Inflammatory macrophage treated with lipopolysaccharide for 4 hours (primary cell): ENCODE results near the gene DNAJB9.

Experiments used
- DNase-seq: peaks from one replicate; pipeline ENCODE4 v3.0.0-alpha.2; 2020

Gene DNAJB9

DNA sequence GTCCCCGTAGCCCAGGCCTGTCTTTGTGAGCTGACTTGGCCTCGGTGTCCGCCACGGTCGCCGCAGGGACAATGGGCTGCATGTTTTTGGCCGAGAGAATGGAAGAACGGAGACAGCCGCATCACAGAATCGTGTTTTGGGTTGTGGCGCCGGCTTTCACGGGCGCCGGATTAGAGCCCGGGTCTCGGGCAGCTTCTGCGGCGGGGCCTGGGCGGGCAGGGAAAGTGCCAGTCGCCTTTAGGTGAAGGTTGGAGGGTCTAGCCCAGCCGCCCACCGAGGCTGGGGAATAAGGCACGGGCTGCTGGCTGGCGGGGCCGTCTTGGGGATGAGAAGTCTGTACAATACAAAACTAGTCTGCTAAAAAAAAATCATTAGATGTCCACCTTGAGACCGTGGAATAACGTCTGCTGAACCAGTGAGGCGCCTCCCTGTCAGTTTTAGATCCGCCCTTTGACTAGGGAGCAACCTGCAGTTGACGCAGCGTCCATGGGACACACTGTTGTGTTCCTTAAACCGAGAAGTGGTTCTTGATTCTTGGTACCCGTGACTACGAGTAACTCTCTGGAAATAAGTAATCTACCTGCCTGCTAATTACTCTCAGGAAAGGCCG is 577 bp downstream of the DNAJB9 start:
- peak; percentile 80 for DNase-seq

DNA sequence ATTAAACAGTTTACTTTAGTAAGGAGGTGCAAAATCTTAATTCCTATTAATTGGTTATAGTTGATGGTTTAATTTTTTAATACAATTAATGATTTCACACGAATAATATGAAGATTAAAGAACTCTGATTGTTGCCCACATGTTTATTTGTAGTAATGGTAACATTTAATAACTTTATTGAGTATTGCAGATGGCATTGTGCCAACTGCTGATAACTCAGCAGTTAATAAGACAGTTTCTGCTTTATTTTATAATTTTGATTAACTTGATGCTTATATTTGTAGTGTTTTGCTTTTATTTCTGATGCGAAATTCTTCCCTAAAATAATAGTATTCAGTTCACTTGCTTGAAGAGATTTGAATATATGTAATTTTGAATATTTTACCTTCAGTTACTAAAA is 2.8 kb downstream of the DNAJB9 start:
- DNase-seq: no peak

DNA sequence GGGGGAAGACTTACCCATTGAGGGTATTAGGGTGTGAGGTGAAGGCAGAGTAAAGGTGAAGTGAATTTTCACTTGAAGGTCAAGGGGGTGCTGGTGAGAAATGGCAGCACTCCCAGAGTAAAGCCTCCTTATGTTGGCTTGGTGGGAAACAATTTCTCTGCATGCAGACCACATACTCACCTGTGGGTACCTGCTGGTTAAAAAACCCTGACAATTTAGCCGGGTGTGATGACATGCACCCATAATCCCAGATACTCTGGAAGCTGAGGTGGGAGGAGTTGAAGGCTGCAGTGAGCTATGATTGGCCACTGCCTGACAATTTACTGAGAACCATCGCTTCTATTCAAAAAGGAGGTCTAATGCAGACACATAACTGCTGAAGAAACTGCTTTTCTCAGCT is 5.5 kb downstream of the DNAJB9 start:
- no peak for DNase-seq

DNA sequence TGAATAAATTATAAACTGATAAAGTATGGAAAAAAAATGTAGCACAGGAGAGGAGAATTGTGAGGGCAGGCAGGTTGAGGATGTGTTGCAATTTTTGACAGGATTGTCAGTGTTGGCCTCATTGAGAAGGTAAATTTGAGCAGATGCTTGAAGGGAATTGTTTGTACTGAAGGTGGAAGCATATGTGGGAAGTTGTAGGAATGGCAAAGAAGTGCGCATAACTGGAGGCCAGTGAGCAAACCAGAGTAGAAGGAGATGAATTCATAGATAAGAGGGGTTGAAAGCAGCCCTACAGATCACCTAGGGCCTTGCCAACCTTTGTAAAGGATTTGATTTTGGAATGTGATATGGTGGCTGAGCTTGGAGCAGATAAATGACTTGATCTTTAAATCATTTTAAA is 6.4 kb downstream of the DNAJB9 start:
- no peak for DNase-seq

DNA sequence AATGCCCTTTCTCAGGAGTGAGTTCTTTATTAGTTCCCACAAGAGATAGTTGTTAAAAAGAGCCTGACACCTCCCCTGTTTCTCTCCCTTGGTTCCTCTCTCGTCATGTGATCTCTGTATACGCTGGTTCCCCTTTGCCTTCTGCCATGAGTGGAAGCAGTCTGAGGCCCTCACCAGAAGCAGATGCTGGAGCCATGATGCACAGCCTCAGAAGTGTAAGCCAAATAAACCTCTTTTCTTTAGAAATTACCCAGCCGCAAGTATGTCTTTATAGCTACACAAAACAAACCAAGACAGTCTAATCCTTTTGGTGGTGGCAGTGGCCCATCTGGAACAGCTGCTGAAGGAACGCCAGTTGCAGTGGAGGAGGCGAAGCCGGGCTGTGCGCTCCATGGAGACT is 9.3 kb downstream of the DNAJB9 start:
- no peak for DNase-seq

DNA sequence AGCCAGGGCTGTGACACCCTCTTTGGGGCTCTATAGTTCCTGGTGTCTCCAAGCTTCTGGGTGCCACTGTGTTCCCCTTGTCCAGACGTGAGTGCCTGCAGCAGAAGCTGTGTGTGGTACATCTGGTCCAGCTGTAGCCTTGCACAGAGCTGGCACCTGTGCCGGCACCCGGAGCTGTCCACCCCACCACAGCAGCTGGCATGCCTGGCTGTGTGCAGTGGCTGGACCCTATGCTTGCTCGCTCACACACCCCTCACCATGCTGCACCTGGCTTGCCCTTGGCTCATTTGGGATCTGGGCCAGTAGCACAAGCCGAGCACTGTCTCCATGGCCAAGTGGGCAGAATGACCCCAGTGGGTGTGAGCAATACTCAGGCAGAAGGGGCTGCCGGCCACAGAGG is 10.6 kb downstream of the DNAJB9 start:
- DNase-seq: no peak

DNA sequence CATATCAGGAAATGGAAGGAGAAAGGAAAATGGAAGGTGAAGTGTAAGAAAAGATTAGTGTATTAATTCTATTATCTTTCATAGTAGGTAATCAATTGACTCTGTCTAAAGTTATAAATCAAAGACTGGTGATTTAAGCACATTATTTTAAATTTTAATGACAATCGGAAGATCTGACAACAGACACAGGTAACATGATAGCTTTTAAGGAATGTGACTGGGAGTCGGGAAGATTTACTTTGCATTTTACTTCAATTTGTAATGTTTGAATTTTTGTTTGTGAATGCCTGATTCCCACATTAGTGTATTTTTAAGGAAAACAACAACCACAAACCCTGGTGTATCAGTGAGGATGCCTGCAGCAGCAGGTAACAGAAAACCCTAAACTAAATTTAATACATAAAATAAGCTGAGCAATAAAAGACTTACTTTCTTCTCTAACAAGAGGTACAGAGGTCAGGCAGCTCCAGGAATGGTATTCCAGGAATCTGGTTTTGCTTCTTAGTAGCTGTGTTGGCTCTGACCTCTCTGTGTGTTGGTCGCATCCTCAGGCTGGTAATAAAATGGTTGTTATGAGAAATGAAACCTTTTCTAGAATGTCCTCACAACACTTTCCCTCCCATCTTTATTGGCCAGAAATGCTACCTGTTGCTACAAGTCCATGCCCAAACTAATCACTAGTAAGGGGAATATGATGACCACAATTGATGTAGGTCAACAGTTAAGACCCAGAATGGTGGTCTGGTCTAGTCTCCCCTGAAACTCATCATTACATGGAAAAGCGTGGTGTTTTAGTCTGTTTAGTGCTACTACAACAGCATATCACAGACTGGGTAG is 12.2 kb downstream of the DNAJB9 start:
- DNase-seq: no peak

DNA sequence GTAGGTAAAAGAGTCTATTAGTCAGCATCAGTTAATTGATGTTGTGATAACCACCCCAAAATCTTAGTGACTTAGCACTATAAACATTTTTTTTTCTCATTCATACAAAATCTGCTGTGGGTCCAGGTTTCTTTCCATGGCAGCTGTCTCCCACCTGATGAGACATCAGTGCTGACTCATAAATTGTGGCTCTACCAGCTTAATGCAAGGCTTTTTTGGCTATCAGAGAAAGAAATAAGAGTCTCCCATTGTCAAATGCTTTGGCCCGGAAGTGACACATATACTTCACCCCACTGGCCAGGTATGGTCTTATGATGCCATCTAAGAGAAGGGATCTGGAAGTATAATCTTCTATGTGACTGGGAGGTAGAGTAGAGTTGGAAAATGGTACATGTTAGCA is 14.5 kb downstream of the DNAJB9 start:
- no peak for DNase-seq

DNA sequence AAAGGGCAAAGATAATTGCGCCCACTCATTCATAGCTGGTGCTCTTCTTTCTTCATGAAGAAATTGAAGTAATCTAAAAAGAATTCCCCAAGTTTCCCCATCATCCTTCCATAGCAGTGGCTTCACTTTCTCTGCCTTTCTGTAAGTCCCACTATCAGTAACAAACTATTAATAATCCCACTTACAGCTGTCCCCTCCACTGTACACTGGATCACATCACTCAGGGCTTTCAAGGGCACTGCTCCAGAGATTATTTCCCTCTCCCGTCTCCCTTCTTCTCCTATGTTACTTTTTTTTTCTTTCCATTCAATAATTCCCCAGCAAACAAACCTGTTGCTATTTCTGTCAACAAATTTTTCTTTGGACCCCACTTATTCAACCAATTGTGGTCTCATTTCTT is 16.2 kb downstream of the DNAJB9 start:
- no peak for DNase-seq

DNA sequence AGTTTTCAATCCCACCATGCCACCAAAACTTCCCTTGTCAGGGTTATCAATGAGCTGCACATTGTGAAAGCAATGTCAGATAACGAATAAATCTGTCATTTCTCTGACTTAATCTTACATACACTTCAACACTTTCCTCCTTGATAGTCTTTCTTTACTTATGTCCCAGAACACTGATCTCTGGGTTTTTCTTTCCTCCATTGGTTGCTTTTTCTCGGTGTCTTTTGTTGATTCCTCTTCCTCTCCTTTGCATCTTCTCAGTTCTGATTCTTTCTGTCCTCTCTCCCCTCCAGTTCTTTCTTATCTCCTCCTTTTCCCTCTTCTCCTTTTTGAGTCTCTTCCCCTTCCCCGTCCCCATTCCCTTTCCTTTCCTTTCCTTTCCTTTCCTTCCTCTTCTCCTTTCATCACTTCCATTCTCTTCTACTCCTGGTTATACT is 16.6 kb downstream of the DNAJB9 start:
- DNase-seq: no peak

DNA sequence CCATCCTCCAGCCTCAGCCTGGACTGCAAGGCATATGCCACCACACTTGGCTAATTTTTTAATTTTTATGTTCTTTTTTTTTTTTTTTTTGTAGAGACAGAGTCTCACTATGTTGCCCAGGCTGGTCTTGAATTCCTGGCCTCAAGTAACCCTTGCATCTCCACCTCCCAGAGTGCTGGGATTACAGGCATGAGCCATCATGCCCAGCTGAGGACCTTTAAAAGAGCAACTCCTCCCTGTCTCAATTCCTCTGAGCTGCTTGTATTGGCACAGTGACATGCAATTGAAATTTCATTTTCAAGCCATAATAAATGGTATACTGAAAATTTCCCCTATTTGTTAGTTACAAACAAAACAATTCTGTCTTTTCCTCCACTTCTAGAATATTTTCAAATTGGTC is 19.5 kb downstream of the DNAJB9 start:
- no peak for DNase-seq

DNA sequence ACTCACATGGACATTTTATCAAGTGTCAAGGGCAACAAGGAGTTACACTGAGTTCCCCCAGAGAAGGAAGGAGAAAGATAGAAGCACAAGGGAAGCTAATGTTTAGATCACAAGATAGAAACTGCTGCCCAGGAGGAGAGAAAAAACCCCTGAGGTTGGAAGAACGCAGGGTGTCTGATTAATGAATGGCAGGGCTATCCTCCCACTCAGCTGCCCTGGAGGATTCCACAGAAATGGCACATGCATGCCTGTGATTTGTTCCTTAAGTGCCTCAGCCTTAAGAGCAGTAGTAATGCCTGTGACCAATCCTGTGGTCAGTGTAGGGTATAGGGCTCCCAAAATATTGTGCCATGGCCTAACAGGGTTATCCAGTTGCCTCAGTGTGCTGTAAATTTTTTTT is 20.2 kb downstream of the DNAJB9 start:
- DNase-seq: no peak

DNA sequence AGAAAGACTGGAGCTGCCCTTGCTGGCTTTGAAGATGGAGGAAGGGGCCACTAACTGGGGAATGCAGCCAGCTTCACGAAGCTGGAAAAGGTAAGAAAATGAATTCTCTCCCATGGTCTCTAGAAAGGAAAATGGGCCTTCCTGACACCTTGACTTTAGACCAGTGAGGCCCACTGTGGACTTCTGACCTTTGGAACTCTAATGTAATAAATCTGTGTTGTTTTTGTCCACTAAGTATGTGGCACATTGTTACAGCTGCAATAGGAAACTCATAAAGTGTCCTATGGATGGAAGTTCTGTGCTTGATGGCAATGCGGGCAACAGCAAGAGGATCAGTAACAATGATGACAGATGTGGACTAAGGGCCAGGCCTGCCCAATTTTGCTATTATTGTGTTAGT is 20.9 kb downstream of the DNAJB9 start:
- DNase-seq: no peak

DNA sequence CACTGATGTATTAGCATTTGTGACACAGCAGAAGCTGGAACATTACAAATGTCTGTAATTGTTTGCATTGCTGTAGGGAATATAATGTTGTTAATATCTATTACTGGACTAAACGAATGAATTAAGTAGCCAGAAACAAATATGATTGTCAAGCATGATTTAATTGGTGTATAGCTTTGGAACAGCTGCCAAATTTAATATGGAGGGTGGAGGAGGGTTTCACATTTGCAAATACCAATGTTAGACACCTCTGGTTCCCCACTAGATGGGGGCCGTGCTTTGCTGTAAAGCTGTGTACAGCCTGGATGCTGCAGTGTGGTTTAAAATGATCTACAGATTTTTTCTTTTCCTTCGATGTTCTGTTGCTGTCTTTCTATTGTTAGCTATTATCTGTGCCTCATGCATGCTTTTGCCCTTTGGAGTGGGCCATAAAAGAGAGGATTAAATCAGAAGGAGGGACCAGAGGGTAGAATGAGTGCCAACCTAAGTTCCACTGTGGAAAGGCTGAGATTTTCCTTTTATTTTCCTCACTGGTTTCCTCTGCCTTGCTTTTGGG is 23.1 kb downstream of the DNAJB9 start:
- DNase-seq: no peak

DNA sequence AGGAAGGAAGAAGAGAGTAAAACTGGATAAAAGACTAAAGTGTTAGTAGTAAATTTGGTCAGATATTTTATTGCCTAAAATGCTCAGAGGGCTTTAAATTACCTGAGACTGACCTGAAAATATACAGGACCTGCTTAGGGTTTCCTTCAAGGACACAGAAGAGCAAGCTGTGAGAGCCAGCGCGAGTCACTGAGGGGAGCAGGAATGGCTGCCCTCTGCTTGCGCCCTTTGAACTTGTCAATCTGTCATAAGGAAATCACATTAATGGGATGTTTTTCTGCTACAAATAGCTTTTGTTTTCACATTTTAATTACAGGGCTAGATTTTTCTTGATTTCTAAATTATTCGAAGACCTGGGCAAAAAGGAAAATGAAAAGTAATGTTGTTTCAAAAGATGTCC is 26.9 kb downstream of the DNAJB9 start:
- DNase-seq: no peak

DNA sequence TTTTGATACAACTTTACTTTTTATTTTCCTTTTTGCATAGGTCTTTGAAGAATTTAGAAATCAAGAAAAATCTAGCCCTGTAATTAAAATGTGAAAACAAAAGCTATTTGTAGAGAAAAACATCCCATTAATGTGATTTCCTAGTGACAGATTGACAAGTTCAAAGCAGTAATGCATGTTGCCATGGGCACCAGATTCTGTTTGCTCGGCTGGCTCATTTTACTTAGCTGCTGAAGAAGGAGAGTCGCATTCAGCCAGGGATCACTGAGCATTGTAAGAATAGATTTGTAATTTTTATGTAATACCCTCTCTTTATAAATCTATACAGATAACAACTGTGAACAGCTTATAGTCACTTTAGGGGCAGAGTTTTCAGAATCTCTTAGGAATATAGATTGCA is 28.5 kb downstream of the DNAJB9 start:
- no peak for DNase-seq

DNA sequence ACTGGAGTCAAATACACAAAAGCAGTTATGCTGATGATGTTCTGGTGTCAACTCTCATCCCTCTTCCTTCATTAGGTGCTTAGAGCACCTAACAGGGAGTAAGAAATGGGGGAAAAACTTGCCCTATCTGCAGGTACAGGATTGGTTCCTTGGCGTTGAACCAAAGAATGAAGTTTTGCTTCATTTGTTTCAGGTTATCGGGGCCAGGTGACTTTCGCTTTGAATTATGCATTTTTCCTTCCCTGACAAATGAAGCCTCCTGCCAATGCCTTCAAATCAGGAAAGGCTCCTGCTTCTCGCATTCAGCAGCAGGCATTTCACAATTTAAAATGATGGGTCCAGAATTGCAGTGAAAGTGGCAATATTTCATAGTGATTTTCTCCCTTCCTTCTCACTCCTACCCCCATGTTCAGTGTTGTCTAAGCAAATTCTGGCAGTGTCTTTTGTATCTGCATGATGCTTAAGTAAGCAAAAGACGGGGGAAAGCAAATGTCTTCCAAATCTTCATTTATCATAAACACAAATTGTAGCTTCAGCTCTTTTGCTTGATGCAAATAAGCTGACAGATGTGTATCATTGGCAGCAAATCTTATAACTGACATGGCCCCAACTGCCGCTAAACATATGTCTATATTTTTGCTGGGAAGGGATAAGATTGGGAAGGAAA is 29.4 kb downstream of the DNAJB9 start:
- DNase-seq: no peak

DNA sequence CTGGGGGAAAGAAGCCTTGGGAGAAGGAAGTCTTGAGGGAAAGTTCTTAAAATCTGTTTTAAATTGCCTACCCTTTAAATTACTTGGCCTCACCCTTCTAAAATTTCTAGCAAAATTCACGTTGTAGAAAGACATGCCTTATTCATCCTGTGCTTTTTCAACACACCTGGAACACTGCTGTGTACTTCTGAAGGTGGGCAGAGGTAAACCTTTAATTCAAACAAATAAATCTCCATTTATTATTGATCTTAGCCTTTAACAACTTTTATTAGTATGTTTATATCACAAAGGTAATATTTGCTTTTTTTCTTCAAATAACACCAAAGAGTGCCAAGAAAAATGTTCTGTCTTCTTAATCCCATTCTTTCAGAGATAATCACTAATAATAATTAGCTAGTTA is 30.7 kb downstream of the DNAJB9 start:
- no peak for DNase-seq

DNA sequence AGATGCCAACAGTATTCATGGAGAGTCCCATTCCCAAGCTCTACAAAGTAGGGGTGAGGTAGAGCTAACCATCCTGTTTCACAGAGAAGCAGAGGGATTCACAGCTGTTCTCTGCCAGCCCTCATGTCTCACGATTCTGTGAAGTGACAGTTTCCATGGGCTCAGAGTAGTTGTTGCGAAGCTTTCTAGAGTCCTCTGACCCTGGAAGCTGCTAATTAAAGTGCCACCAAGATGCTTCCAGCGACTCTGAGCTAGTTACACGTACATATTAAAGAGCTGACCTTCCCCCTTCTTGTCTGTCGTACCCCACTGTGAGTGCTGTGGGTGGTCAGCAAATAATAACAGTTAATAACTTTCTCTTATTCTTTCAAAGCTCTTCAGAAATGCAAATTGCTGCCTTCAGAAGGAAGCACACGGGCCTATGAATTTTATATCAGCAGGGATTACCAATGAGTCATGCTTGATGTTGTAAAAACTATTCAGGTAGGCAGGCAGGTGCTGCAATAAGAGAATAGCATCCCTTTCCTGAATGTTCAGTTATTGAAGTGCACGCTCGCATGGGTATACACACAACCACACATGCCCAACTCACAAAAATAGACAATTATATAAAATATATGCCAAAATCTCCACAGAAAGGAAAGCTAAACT is 34.1 kb downstream of the DNAJB9 start:
- no peak for DNase-seq

DNA sequence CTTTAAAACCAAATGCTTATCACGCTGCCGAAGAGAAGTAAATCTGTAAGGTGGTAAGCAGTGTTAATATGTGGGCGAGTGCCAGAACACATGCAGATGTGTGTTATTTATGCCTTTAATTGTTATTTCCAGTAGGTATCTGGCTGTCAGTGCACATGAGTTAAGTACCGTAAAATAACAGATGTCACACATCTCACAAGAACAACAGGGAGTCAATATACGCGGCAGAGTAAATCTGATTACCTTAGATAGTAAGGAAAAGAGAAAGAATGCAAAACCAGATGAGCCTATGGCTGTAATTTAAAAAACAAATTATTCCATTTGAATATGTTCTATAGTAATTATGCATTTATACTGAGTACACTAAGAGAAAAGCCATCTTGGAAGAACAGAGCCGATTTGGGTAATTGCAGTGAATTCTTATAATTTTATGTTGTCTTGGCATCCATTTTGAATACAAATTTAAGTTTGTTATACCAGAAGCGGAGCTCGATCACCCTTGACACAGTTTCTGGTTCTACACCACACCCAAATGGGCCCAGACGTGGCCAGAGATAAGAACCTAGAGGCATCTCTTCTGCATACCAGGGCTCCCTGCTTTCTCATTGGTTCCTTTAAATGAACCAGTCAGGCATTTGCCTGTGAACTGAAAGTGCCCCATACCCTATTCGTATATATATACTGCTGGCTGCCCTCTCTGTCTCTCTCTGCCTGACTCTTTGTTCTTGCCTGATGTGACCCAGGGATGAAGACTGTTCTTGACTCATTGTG is 34.8 kb downstream of the DNAJB9 start:
- no peak for DNase-seq

DNA sequence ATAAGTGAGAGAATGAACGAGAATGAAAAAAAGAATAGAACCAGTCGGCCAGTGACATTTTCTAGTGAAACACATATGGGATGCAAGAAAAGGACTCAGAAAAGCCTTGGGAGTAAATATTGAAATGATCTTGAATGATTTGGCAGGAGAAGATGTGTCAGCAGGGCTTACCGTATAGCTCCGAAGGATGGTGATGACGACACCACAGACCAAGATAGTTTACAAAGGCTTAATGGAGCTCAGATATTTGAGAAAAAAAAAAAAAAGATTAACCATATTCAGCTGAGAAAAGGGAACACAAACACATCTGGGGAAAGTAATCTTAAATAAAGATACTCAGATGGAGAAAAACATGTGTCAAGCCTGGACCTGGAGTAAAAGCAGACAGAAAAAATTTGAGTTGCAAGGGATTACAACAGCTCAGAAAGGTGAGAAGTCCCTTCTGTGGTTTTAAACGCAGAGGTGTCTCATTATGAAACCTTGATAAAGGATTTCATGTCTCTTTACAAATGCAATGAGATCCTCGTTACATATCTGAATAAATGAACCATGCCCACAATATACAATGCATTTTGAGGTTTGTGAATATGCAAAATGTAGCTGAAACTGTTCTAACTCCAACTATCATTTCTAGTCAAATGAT is 36.0 kb downstream of the DNAJB9 start:
- DNase-seq: no peak

DNA sequence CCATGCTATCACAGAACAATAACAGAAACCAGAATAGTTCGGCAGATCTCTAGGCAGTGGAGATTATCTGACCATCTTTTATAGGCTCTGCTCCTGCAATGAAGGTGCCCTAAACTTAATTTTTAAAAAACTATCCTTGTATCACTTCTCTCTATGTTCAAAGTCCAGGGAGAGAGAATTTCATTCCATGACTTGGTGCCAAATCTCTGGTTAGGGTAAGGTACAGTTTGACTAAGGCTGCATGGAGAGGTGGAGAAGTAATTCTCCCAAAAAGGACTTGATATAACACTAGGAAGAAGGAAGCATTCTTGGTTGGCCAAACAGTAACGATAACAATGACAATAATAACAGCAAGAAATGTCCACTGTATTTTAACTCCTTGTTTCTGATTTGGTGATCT is 40.0 kb downstream of the DNAJB9 start:
- no peak for DNase-seq
